Panc1 (cell line): ENCODE data around the gene ZBTB47.

ENCODE experiments used
- SIN3A ChIP-seq: IDR thresholded peaks from 2 replicates; pipeline ENCODE4 v1.6.1; 2012; ENCODE audit warnings: low read depth, mild to moderate bottlenecking, low read length, moderate library complexity, borderline replicate concordance; ENCODE audit not compliant: insufficient read depth
- TCF7L2 ChIP-seq: IDR thresholded peaks from 2 replicates; pipeline ENCODE4 v1.6.1; 2011; ENCODE audit warnings: mild to moderate bottlenecking, low read depth, low read length, inconsistent platforms
- TF ChIP-seq, protein P1 (sequence below): fragments of 450-650 bp; IDR thresholded peaks from 2 replicates; pipeline ENCODE4 v1.5.1; 2017; ENCODE audit warnings: mild to moderate bottlenecking

DNA sequence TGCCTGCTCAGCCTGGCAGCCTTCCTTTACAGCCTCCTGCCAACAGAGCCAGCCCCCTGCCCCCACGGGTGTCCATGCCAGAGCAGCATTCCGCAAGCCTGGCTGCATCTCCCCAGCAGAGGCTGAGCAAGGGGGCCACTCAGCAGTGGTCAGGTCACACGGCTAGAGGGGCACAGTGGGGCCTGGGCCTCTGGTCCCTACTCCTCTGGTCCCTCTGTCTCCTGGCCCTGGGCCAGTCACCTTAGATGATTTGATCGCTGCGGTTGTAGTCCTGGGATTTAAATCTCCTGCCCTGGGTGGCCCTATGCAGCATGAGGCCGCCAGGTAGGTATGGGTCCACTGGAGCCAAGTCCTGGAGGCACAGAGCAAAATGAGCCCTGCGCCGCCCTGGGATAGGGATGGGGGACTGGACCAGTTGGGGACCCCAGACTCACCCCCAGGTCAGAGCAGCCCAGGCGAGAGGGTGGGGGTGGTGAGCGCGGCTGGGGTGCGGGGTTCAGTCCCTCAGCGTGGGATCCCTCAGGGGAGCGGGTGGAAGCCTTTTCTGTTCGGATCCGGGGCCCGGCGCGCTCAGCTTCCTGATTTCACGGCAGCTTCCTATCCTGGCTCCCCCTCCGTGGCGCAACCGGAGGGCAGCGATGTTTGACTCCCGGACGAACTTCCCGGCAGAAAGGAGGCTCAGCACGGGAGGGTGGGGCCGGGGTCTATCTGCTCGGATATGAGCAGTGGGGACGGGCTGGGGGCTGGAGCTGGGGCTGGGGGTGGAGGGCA lies at the start of gene ZBTB47:
- TF ChIP-seq SIN3A (no peak), TCF7L2 (no peak)
- TF ChIP-seq, protein P1, sequence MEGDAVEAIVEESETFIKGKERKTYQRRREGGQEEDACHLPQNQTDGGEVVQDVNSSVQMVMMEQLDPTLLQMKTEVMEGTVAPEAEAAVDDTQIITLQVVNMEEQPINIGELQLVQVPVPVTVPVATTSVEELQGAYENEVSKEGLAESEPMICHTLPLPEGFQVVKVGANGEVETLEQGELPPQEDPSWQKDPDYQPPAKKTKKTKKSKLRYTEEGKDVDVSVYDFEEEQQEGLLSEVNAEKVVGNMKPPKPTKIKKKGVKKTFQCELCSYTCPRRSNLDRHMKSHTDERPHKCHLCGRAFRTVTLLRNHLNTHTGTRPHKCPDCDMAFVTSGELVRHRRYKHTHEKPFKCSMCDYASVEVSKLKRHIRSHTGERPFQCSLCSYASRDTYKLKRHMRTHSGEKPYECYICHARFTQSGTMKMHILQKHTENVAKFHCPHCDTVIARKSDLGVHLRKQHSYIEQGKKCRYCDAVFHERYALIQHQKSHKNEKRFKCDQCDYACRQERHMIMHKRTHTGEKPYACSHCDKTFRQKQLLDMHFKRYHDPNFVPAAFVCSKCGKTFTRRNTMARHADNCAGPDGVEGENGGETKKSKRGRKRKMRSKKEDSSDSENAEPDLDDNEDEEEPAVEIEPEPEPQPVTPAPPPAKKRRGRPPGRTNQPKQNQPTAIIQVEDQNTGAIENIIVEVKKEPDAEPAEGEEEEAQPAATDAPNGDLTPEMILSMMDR: no peak
